WTC11 (cell line): ENCODE results near the gene CDC20B.

Experiments
- CBFB ChIP-seq: sonication (generic); formaldehyde crosslinking; IDR thresholded peaks from 2 replicates; pipeline ENCODE4 v1.8.1; 2022; ENCODE audit warnings: mild to moderate bottlenecking, low read depth, missing genetic modification reagents
- ETV6 ChIP-seq: sonication (generic); formaldehyde crosslinking; IDR thresholded peaks from 2 replicates; pipeline ENCODE4 v1.8.1; 2022; ENCODE audit warnings: mild to moderate bottlenecking, missing genetic modification reagents
- MYBL2 ChIP-seq: sonication (generic); formaldehyde crosslinking; IDR thresholded peaks from 2 replicates; pipeline ENCODE4 v1.8.1; 2023; ENCODE audit warnings: mild to moderate bottlenecking, moderate library complexity, missing genetic modification reagents
- NR2C2 ChIP-seq: sonication (generic); formaldehyde crosslinking; IDR thresholded peaks from 2 replicates; pipeline ENCODE4 v1.8.0; 2022; ENCODE audit warnings: mild to moderate bottlenecking, missing genetic modification reagents
- NR3C1 ChIP-seq: sonication (generic); formaldehyde crosslinking; conservative IDR thresholded peaks from 2 replicates; pipeline ENCODE4 v1.8.1; 2023; ENCODE audit warnings: low read depth, mild to moderate bottlenecking, missing genetic modification reagents
- SMAD3 ChIP-seq: sonication (generic); formaldehyde crosslinking; IDR thresholded peaks from 2 replicates; pipeline ENCODE4 v1.8.0; 2022; ENCODE audit warnings: missing genetic modification reagents, mild to moderate bottlenecking, borderline replicate concordance
- SOX15 ChIP-seq: fragments of 250-450 bp; sonication (Bioruptor Pico); IDR thresholded peaks from 2 replicates; pipeline ENCODE4 v1.9.0; 2021; ENCODE audit warnings: mild to moderate bottlenecking
- TEAD4 ChIP-seq: sonication (generic); formaldehyde crosslinking; IDR thresholded peaks from 2 replicates; pipeline ENCODE4 v1.8.0; 2022; ENCODE audit warnings: mild to moderate bottlenecking, missing genetic modification reagents
- TF ChIP-seq, protein P1 (sequence below): fragments of 200-600 bp; IDR thresholded peaks from 2 replicates; pipeline ENCODE4 v1.8.0; 2022; ENCODE audit warnings: antibody characterized with exemption
- TF ChIP-seq, protein P2 (sequence below): sonication (generic); formaldehyde crosslinking; IDR thresholded peaks from 2 replicates; pipeline ENCODE4 v1.8.0; 2023; ENCODE audit warnings: missing genetic modification reagents
- TF ChIP-seq, protein P3 (sequence below): sonication (generic); formaldehyde crosslinking; IDR thresholded peaks from 2 replicates; pipeline ENCODE4 v1.8.0; 2022; ENCODE audit warnings: mild to moderate bottlenecking, missing genetic modification reagents
- TF ChIP-seq, protein P4 (sequence below): sonication (generic); formaldehyde crosslinking; IDR thresholded peaks from 2 replicates; pipeline ENCODE4 v1.8.1; 2023; ENCODE audit warnings: mild to moderate bottlenecking, missing genetic modification reagents, moderate library complexity

DNA sequence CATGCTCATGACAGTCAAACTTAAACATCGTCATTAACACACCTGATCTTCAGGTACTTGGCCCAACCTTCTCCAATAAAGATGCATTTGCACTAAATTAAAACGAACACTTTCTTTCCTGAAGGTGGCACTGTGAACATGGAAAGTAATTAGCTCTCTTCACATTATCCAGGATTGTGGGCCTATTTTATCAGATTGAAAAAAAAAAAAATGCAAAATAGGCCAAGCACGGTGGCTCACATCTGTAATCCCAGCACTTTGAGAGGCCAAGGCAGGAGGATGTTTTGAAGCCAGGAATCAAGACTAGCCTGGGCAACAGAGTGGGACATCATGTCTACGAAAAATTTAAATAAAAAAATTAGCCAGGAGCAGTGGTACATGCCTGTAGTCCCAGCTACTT is 14.4 kb upstream of the CDC20B start:
- TF ChIP-seq, protein P1, sequence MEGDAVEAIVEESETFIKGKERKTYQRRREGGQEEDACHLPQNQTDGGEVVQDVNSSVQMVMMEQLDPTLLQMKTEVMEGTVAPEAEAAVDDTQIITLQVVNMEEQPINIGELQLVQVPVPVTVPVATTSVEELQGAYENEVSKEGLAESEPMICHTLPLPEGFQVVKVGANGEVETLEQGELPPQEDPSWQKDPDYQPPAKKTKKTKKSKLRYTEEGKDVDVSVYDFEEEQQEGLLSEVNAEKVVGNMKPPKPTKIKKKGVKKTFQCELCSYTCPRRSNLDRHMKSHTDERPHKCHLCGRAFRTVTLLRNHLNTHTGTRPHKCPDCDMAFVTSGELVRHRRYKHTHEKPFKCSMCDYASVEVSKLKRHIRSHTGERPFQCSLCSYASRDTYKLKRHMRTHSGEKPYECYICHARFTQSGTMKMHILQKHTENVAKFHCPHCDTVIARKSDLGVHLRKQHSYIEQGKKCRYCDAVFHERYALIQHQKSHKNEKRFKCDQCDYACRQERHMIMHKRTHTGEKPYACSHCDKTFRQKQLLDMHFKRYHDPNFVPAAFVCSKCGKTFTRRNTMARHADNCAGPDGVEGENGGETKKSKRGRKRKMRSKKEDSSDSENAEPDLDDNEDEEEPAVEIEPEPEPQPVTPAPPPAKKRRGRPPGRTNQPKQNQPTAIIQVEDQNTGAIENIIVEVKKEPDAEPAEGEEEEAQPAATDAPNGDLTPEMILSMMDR: no peak
- TF ChIP-seq SMAD3 (CRISPR knock-in tag): no peak
- TF ChIP-seq, protein P2, sequence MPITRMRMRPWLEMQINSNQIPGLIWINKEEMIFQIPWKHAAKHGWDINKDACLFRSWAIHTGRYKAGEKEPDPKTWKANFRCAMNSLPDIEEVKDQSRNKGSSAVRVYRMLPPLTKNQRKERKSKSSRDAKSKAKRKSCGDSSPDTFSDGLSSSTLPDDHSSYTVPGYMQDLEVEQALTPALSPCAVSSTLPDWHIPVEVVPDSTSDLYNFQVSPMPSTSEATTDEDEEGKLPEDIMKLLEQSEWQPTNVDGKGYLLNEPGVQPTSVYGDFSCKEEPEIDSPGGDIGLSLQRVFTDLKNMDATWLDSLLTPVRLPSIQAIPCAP (CRISPR knock-in tag): no peak
- no peak for TF ChIP-seq ETV6 (CRISPR knock-in tag)
- TF ChIP-seq, protein P3, sequence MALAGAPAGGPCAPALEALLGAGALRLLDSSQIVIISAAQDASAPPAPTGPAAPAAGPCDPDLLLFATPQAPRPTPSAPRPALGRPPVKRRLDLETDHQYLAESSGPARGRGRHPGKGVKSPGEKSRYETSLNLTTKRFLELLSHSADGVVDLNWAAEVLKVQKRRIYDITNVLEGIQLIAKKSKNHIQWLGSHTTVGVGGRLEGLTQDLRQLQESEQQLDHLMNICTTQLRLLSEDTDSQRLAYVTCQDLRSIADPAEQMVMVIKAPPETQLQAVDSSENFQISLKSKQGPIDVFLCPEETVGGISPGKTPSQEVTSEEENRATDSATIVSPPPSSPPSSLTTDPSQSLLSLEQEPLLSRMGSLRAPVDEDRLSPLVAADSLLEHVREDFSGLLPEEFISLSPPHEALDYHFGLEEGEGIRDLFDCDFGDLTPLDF (CRISPR knock-in tag): no peak
- no peak for TF ChIP-seq NR2C2 (CRISPR knock-in tag)
- TF ChIP-seq NR3C1 (CRISPR knock-in tag): no peak
- TF ChIP-seq SOX15 (CRISPR knock-in tag): no peak
- TF ChIP-seq MYBL2 (CRISPR knock-in tag): no peak
- TF ChIP-seq, protein P4, sequence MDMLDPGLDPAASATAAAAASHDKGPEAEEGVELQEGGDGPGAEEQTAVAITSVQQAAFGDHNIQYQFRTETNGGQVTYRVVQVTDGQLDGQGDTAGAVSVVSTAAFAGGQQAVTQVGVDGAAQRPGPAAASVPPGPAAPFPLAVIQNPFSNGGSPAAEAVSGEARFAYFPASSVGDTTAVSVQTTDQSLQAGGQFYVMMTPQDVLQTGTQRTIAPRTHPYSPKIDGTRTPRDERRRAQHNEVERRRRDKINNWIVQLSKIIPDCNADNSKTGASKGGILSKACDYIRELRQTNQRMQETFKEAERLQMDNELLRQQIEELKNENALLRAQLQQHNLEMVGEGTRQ (CRISPR knock-in tag): no peak
- TF ChIP-seq TEAD4 (CRISPR knock-in tag): no peak
- TF ChIP-seq CBFB (CRISPR knock-in tag): no peak
